Measurements from ENCODE around the gene GNAO1. TPM values are rescaled to one million over a fixed set of nuclear protein-coding genes. Genes with fewer than 3 reads are reported as not detected.

Gene GNAO1
- total RNA-seq, 1 experiment from 2014 or later = not detected

DNA sequence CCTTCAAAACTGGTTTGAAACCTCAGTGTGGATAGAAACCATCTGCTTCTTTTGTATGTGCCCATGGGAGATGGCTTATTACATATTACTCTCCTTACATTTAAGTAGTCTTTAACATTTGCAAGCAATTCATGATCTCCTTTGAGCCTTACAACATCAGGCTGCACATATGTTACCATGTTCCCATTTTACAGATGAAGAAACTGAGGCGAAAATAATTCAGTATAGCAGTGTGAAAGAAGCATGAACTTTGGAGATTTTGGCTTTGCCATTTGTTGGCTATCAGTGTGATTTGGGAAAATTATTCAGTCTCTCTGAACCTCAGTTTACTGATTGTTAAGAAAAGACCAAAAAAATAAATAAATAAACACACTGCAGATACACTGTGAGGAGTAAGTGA is 15.7 kb downstream of the GNAO1 start:
- BruUV-seq (replicated peaks) = no TSS peak
- POLR2A ChIA-PET (ENCODE audit: low non-redundant PET) = no interaction called here
- CTCF ChIA-PET = no interaction called here
- DNase-seq (ENCODE audit: low spot score) = no peak
- H3K27me3 ChIP-seq (replicated peaks; ENCODE audit: insufficient read depth, low read depth, low read length, poor library complexity) = peaks cover 19% of the 10 kb centered on the region
- no peaks in the 10 kb centered on the region for H3K4me1 ChIP-seq (ENCODE audit: insufficient read depth, low read length, poor library complexity, severe bottlenecking)
- intact Hi-C loops (cut with micrococcal nuclease; ENCODE audit: unreplicated experiment) = no loop called here
- H3K27ac ChIP-seq (ENCODE audit: low read depth, low read length, poor library complexity, severe bottlenecking) = no peak overlapping the region
- no peaks in the 10 kb centered on the region for H3K36me3 ChIP-seq (ENCODE audit: insufficient read depth, low read length, poor library complexity, severe bottlenecking)
- no peak overlapping the region for H3K4me3 ChIP-seq (ENCODE audit: low read depth, low read length, poor library complexity, severe bottlenecking)
- no peaks in the 10 kb centered on the region for H3K9me3 ChIP-seq (ENCODE audit: low read depth, low read length, poor library complexity, severe bottlenecking)
- TF ChIP-seq CTCF (conservative IDR thresholded peaks at IDR 0.05; ENCODE audit: low read depth, low read length) (no peak), EZH2 (IDR thresholded peaks at IDR 0.05; ENCODE audit: borderline replicate concordance, low read depth, low read length, poor library complexity, severe bottlenecking) (no peak)

DNA sequence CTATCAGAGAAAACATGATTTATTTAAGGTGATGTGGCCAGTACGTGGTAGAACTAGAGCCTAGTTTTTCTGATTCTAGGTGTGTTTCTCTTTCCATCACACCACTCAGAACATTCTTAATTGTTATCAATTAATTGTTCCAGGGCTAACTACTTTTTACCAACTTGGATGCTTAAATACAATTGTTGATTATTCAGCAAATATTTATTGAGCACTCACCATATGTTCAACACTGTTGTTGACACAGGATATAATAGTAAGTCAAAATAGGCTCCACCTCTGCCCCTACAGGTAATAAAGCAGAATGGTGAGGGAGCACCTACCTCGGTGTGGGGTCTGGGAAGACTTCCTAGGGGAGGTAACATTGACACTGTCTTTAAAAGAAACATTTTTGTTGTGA is 16.1 kb downstream of the GNAO1 start:
- Histone ChIP-seq H3K4me1 (ENCODE audit: insufficient read depth, low read length, poor library complexity, severe bottlenecking) (no peaks in the 10 kb centered on the region), H3K27ac (ENCODE audit: low read depth, low read length, poor library complexity, severe bottlenecking) (no peak overlapping the region), H3K4me3 (ENCODE audit: low read depth, low read length, poor library complexity, severe bottlenecking) (no peak overlapping the region), H3K36me3 (ENCODE audit: insufficient read depth, low read length, poor library complexity, severe bottlenecking) (no peaks in the 10 kb centered on the region), H3K9me3 (ENCODE audit: low read depth, low read length, poor library complexity, severe bottlenecking) (no peaks in the 10 kb centered on the region), H3K27me3 (replicated peaks; ENCODE audit: insufficient read depth, low read depth, low read length, poor library complexity) (peaks cover 24% of the 10 kb centered on the region)
- intact Hi-C loops (cut with micrococcal nuclease; ENCODE audit: unreplicated experiment) = no loop called here
- DNase-seq (ENCODE audit: low spot score) = no peak
- ChIA-PET CTCF (no interaction called here), POLR2A (ENCODE audit: low non-redundant PET) (no interaction called here)
- no peak for TF ChIP-seq EZH2 (IDR thresholded peaks at IDR 0.05; ENCODE audit: borderline replicate concordance, low read depth, low read length, poor library complexity, severe bottlenecking)
- no peak for TF ChIP-seq CTCF (conservative IDR thresholded peaks at IDR 0.05; ENCODE audit: low read depth, low read length)
- no TSS peak for BruUV-seq (replicated peaks)

GRCh38 chr16:56211435-56211981 is 20.2 kb downstream of the GNAO1 start:
- H3K36me3 ChIP-seq (ENCODE audit: insufficient read depth, low read length, poor library complexity, severe bottlenecking) = no peaks in the 10 kb centered on the region
- H3K27me3 ChIP-seq (replicated peaks; ENCODE audit: insufficient read depth, low read depth, low read length, poor library complexity) = peaks cover 34% of the 10 kb centered on the region
- TF ChIP-seq CTCF (conservative IDR thresholded peaks at IDR 0.05; ENCODE audit: low read depth, low read length) (no peak), EZH2 (IDR thresholded peaks at IDR 0.05; ENCODE audit: borderline replicate concordance, low read depth, low read length, poor library complexity, severe bottlenecking) (no peak)
- H3K4me3 ChIP-seq (ENCODE audit: low read depth, low read length, poor library complexity, severe bottlenecking) = no peak overlapping the region
- DNase-seq (ENCODE audit: low spot score) = no peak
- no TSS peak for BruUV-seq (replicated peaks)
- H3K4me1 ChIP-seq (ENCODE audit: insufficient read depth, low read length, poor library complexity, severe bottlenecking) = no peaks in the 10 kb centered on the region
- ChIA-PET CTCF (no interaction called here), POLR2A (ENCODE audit: low non-redundant PET) (no interaction called here)
- H3K27ac ChIP-seq (ENCODE audit: low read depth, low read length, poor library complexity, severe bottlenecking) = no peak overlapping the region
- no peaks in the 10 kb centered on the region for H3K9me3 ChIP-seq (ENCODE audit: low read depth, low read length, poor library complexity, severe bottlenecking)
- intact Hi-C loops (cut with micrococcal nuclease; ENCODE audit: unreplicated experiment) = no loop called here
